Stimulated activated CD8-positive, alpha-beta memory T cell treated with anti-CD3 and anti-CD28 coated beads, Interleukin-4, amount 100 ng/mL, for 48 hours (primary cell): ENCODE results near the gene RALGDS.
"Not testable (repeated sequence)": the region's sequence is repeated elsewhere in the genome, so short reads cannot be mapped to it uniquely, and the experiment has no call there.

ENCODE experiments used
- DNase-seq: peaks from one replicate; pipeline ENCODE4 v3.0.0-alpha.2; 2020

Gene RALGDS

DNA sequence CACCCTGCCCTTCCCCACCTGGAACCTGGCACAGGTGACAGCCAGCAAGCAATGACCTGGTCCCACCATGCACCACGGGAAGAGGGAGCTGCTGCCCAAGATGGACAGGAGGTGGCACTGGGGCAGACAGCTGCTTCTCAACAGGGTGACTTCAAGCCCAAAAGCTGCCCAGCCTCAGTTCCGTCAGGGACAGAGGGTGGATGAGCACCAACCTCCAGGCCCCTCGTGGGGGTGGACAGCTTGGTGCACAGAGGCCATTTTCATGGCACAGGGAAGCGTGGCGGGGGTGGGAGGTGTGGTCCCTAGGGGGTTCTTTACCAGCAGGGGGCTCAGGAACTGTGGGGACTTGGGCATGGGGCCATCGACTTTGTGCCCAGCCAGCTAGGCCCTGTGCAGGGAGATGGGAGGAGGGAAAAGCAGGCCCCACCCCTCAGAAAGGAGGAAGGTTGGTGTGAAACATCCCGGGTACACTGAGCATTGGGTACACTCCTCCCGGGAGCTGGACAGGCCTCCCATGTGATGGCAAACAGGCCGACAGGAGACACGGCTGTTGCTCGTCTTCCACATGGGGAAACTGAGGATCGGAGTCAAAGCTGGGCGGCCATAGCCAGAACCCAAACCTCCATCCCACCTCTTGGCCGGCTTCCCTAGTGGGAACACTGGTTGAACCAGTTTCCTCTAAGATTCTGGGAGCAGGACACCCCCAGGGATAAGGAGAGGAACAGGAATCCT is 57.4 kb downstream of the RALGDS start:
- no peak for DNase-seq

DNA sequence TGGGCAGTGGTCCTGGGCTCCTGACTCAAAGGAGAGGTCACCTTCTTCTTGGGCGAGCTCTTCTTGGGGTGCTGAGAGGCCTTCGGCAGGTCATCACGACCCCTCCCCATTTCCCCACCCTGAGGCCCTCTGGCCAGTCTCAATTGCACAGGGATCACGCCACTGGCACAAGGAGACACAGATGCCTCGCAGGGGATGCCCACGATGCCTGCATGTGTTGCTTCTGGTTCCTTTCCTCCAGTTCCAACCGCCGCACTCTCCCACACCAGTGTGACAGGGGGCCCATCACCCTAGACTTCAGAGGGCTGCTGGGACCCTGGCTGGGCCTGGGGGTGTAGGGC is 57.9 kb downstream of the RALGDS start:
- DNase-seq: no peak

DNA sequence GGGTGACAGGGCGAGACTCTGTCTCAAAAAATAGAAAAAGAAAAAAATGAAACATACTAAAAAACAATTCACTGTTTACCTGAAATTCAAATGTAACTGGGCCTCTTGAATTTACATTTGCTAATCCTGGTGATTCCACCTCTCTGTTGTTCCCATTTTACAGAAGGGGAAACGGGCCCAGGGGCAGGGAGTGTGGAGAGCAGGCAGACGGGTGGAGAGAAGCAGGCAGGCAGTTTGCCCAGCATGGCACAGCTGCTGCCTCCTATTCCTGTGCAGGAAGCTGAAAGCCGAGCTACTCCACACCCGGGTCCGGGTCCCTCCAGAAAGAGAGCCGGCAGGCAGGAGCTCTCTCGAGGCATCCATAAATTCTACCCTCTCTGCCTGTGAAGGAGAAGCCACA is 58.5 kb downstream of the RALGDS start:
- not testable (repeated sequence) for DNase-seq

DNA sequence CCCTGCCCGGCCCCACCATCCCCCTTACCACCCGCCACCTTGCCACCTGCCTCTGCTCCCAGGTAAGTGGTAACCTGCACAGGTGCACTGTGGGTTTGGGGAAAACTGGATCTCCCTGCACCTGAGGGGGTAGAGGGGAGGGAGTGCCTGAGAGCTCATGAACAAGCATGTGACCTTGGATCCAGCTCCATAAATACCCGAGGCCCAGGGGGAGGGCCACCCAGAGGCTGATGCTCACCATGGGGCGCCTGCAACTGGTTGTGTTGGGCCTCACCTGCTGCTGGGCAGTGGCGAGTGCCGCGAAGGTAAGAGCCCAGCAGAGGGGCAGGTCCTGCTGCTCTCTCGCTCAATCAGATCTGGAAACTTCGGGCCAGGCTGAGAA is 59.3 kb downstream of the RALGDS start, which contains the start of gene CEL:
CEL (plus strand) TSS at position 218 of the 382 bp plus-strand sequence; CDS start at position 240, 22 bp downstream.
- DNase-seq: not testable (repeated sequence)

DNA sequence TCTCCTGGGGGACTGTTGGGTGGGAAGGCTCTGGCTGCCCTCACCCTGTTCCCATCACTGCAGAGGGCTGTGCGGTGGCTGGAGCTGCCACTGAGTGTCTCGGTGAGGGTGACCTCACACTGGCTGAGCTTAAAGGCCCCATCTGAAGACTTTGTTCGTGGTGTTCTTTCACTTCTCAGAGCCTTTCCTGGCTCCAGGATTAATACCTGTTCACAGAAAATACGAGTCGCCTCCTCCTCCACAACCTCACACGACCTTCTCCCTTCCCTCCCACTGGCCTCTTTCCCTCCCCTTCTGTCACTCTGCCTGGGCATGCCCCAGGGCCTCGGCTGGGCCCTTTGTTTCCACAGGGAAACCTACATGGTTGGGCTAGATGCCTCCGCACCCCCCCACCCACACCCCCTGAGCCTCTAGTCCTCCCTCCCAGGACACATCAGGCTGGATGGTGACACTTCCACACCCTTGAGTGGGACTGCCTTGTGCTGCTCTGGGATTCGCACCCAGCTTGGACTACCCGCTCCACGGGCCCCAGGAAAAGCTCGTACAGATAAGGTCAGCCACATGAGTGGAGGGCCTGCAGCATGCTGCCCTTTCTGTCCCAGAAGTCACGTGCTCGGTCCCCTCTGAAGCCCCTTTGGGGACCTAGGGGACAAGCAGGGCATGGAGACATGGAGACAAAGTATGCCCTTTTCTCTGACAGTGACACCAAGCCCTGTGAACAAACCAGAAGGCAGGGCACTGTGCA is 59.8 kb downstream of the RALGDS start:
- DNase-seq: not testable (repeated sequence)

DNA sequence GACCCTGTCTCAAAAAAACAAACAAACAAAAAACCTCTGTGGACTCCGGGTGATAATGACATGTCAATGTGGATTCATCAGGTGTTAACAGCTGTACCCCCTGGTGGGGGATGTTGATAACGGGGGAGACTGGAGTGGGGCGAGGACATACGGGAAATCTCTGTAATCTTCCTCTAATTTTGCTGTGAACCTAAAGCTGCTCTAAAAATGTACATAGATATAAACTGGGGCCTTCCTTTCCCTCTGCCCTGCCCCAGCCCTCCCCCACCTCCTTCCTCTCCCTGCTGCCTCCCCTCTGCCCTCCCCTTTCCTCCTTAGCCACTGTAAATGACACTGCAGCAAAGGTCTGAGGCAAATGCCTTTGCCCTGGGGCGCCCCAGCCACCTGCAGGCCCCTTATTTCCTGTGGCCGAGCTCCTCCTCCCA is 60.6 kb downstream of the RALGDS start:
- DNase-seq: no peak

DNA sequence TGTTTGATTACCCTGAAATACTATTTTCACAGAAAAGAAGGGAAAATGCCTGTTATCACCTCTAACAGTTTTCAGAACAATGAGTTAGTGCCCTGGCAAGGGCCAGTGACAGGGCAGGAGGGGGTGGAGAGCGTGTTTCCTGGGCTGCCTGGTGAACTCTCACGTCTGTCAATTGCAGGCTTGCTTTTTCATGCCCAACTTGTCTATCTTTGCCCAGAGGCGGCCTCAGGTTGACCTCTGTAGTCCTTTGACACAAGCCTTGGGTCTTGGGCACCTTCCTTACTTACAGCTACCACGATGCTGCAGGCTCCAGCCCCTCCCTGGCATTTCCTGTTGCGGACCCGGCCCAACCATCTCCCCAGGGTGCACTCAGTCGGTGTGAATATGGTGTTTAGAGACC is 61.4 kb downstream of the RALGDS start:
- DNase-seq: no peak

DNA sequence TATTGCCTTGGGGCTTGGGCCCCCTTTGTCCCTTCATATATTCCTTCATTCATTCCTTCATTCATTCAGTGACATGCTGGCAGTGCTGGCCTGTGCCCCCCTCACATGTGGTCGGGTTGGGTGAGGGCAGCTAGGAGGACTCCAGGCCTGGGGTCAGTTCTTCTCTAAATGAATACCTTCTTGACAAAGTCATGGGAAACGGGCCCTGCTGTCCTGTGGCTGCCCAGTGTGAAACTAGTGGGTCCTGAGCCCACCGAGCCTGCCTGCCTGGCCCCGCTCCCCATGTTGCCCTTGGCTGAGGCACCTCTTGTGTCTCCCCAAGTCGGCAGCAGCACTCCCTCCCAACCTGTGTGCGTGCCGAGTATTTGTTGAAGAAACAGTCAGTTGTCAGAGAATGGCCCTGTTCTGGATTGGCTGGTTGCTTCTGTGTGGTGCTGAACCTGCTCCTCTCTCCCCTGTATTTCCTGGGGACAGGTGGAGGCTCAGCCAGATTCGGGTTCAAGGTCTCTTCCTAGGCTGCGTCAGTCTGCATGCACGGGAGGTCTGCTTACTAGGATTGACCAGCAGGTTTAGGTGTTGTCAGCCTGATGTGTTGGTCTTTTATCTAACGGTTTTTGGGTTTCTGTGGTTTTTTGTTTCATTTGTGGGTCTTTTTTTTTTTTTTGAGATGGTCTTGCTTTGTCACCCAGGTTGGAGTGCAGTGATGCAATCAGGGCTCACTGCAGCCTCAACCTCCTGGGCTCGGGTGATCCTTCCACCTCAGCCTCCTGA is 62.3 kb downstream of the RALGDS start:
- no peak for DNase-seq

DNA sequence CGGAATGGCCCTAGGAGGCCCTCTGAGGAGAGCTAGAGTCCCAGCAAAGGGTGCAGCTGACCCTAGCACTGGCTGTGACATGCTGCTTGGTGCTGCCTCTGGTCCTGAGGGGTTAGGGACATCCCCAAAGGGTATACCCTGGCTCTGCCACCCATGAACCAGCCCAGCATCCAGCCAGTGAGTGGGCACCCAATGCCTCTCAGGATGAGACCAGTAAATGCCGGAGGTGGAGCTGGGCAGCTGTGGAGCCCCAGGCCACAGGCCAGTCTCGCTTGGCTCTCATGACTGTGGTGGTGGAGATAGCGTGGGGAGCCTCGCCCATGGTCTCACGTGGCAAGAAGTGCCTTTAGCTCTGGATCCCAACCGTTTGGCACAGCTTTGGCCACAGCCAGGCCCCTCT is 63.0 kb downstream of the RALGDS start:
- no peak for DNase-seq

DNA sequence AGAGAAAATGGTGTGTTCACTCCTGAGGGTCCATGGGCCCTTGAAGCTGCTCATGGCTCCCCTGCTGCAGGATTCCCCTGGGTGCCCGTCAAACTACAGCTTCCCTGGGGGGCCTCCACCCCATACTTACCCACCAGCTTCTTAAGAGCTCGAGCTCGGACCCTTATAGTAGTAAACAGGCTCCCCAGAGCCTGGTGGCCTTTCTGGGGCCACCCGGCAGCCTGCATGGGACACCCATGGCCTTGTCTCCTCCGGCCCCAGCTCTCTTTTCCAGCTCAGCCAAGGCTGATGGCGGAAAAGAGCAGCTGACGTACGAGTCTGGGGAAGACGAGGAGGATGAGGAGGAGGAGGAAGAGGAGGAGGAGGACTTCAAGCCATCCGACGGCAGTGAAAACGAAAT is 63.5 kb downstream of the RALGDS start:
- no peak for DNase-seq

DNA sequence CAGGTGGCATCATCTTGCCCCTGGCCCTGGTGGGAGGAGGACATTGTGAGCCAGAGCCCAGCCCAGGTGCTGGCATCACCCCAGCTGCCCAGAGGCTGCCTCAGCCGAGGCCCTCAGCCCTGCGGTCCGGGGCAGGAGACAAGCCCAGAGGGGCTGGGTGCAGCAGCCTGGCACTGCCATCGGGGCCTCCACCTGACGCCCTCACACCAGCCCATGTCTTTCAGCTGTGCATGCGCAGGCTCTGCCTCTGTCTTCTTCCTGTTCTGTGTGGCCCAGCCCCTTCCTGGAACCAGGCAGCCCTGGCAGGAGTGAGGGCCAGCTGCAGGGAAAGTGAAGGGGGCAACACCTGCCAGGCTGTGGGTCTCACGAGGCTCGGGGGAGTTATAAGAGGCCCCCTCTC is 64.0 kb downstream of the RALGDS start:
- no peak for DNase-seq

DNA sequence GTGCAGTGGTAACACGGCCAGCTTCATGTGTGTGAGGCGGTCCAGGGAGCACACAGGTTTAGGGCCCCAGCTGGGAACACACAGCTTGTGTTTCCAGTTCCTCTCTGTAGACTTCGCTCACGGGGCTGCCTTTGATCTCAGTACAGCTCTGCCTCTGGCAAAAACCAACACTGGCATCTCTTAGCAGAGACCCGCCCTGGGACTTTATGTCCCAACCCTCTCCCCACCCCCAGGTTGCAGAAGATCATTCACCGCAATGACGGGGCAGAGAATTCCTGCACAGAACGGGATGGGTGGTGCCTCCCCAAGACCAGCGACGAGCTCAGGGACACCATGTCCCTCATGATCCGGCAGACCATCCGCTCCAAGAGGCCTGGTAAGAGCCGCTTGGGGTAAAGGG is 64.5 kb downstream of the RALGDS start:
- no peak for DNase-seq

DNA sequence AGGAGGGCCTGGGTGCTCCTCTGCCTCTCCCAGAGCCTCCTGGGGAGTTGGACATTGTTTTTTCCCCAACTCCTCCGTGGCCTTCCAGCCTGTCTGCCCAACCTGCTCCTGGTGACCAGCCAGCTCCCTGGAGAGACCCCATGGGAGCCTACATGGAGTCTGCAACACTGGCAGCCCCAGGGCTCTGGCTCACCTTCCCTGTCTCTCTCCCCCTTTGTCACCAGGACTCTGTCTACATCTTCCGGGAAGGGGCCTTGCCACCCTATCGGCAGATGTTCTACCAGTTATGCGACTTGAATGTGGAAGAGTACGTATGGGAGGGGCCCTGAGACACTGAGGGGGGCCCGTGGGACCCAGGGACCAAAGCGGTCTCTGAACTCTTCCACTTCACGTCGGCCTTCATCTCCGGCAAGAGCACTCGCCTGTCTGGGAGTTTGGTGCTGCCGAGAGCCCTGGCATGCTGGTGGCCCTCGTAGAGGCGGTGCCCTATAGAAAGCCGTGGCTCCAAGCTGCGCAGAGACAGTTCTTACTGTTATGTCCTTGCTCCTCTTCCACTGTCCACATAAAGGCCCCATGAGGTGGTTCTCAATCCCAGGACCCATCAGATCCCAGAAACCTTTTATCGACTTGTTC is 65.1 kb downstream of the RALGDS start:
- DNase-seq: no peak

DNA sequence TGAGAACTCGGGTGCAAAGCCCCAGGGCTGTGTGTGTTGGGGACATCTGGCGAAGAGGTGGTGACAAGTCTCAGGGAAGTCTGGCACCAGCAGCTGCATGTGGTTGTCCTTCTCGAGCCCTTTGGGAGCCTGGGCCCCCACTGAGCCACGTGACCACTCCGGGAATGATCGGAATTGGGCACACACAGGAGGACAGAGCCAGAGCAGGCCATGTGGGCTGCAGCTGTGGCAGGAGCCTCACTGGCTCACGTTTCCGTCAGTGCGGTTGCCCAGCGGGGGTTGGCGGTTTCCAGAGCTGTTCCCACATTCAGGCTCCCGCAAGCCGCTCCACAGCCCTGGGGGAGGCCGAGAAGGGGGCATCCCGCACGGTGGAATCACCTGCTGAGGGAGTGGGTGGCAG is 66.1 kb downstream of the RALGDS start:
- DNase-seq: no peak

DNA sequence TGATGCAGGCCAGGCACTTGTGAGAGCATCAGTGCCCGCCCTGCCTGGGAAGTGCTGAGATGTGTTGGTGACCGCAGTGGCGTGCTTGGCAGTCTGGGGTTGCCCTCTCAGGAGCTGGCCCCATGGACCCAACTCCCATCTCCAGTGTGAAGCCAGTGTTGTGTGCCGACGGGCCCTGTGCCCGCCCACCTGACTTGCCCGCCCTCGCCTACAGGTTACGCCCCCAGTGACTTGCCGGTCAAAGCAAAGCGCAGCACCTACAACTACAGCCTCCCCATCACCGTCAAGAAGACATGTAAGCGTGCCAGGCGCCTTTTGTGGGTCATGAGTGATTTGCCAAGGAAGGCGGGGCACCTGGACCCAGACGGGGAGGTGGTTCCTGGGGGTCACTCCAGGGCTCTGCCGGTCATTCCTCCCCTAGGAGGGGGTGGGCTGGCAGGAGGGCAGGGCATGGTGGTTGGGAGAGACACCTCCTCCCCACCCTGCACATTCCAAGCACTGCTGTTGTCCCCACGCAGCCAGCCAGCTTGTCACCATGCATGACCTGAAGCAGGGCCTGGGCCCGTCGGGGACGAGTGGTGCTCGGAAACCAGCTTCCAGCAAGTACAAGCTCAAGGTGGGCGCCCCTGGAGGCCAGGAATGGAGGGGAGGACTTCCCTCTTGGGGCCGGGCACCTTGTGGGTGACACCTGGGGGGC is 66.7 kb downstream of the RALGDS start:
- DNase-seq: no peak

DNA sequence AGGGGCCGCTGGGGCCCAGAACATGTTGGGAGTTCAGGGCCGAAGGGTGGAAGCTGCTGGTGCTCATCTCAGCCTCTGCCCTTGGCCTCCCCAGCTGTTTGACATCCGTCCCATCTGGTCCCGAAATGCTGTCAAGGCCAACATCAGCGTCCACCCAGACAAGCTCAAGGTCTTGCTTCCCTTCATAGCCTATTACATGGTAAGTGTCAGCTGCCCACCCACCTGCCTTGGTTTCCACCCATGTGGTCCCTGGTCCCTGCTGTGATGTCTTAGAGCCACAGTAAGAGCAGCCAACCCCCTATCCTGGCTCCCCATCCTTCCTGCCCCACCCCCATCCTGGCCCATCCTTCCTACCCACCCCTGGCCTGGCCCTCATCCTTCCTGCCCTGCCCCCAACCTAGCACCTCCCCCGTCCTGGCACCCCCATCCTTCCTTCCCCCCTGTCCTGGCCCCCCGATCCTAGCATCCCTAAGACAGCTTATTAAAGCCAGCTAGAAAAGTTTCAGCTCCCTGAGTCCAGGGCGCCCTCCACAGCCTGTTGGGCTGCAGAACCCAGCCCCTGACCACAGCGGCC is 69.0 kb downstream of the RALGDS start:
- no peak for DNase-seq

DNA sequence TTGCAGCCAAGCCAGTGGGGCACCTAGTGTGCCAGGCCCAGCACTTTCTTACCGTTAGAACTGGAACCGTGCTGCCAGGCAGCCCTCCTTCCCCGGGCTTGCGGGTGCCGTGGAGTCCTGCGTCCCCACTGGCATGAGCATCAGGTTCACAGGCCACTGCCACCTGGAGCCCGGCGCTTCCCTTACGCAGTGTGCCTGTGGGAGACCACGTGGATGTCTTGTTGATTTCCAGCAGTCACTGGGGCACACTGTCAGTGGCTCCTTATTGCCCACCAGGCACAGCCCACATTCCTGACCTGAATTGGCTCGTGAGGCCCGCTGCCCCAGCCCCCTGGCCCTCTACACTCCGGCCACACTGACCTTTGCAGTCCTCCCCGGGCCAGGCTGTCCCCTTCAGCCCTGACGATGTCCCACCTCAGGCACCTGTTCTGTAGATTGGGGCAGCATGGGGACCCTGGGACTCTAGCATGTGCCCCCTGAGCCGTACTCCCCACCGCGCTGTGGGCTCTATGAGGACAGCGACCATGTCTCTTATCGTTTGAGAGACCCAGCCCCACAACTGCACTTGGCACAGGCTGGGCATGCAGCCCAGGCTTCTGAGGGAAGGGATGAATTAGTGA is 69.6 kb downstream of the RALGDS start:
- DNase-seq: no peak

DNA sequence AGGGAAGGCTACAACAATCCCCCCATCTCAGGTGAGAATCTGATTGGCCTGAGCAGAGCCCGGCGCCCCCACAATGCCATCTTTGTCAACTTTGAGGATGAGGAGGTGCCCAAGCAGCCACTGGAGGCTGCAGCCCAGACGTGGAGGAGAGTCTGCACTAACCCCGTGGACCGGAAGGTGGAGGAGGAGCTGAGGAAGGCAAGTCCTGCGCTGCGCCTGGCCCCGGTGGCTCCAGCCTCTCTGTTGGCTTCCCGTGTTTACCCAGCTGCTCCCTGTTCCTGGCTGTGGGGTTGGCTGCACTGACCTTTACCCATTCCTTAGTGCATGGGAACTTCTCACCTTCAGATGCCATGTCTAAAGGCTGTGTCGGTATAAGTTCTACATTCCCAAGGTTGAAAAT is 70.3 kb downstream of the RALGDS start:
- no peak for DNase-seq

DNA sequence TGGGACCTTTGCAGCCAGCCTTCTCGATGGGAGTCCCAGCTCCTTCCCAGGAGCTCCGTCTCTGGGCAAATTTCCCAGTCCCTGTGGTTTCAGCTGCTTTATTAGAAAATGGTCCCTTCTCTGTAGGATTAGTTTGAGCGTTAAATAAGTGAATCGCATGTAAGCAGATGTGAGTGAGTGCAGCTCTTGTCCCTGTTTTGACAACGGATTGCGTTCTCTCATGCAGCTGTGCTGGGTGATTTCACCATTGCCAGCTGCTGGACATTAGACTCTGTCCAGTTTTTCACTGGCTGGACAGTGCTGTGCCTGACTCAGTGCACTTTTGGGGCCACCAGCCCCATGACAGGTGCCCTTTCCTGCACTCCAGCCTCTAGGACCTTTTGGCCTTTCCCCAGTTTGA is 70.9 kb downstream of the RALGDS start:
- no peak for DNase-seq

DNA sequence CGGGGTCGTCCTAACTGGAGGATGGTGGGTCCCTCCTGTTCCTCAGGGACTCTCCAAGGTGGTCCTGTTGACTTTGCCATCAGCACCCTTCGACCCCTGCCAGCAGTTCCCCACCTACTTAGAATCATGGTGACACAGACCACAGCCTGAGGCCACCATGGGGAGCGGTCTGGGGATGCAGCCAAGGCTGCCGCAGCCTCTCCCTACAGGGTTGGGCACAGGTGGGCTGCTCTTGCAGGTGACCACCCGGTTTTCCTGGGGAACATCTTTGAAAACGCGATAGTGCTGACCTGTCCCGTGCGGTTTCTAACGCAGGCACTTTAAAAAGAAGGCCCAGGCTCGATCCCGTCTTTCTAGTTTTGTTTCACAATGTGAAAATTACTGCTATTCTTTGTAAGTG is 72.0 kb downstream of the RALGDS start:
- no peak for DNase-seq

DNA sequence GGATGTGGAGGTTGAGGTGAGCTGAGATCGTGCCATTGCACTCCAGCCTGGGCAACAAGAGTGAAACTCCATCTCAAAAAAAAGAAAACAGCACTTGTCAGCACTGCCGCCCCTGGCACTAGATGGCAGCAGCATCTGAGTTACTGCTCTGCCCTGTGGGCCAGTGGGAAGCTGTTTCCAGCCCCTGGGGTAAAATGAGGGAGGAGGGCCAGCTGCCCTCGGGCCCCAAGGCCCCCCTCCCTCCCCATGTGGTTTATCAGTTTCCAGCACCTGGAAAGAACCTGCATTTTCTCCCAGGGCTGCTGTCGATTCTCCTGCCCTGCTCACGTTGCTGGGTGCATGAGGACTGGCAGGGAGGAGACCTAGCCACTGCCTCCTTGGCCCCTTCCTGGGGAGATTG is 72.4 kb downstream of the RALGDS start:
- no peak for DNase-seq
